ENCODE results near the gene ITGBL1. TPM values are rescaled to one million over a fixed set of nuclear protein-coding genes. Genes with fewer than 3 reads are reported as not detected.

The ITGBL1 gene
- total and polyA plus RNA-seq, 2 of the 8 experiments (the other 6 are each of a cell fraction or from before 2014, with no cell fraction given), result not detected

DNA sequence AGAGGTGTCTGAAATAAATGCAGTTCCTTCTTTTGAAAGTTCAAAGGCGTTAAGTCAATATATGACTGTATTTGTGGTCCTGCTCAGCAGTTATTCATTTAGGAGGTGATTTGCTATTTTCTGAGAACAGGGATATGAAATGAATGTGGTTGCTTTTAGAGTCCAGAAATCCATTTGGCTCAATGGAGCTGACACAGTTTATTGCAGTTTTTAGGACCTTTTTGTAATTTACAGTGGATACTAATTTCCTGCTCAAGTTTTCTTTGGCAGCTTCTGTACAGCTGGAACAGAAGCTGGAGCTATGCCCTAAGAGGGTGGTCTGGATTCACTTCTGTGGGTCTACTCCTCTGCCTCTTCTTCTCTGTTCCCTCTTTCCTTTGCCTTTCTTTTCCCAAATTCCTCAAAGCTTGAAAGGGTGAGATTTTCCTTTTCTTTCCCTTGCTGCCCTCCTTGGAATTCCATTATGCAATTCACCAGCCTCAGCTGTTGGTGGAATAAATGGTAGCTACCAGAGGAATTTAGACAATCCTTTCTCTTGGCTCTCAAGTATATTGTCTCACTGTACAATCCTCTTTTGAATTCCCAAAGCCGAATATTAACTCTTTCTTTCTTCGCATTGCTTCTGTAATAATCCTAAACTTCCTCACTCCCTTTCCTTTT lies 39.9 kb downstream of the ITGBL1 start:
- CTCF ChIA-PET (ENCODE audit: partially characterized antibody), result interaction anchor here (0.8 to 1.2 kb wide), 2 partner anchors 265 to 349 kb away, joined by 3 read pairs; no protein-coding TSS in a partner anchor
- H3K36me3 ChIP-seq (ENCODE audit: control insufficient read depth in 2 of 4, insufficient read depth in 4 of 4, low read length in 3 of 4), result no peaks in the 10 kb centered on the region
- H3K79me2 ChIP-seq (ENCODE audit: control insufficient read depth in 1 of 2, insufficient read depth in 2 of 2, low read length in 2 of 2), result no peaks in the 10 kb centered on the region
- no peak overlapping the region for H4K5ac ChIP-seq (ENCODE audit: insufficient read length, low read depth, low read length)
- TF ChIP-seq GTF2F1 (IDR thresholded peaks at IDR 0.05; ENCODE audit: borderline replicate concordance, low read depth, low read length) (no peak), FOSL1 (IDR thresholded peaks at IDR 0.05; ENCODE audit: insufficient read depth, low read depth, low read length) (no peak), SIX5 (IDR thresholded peaks at IDR 0.05; ENCODE audit: low read depth, low read length) (no peak), RNF2 (IDR thresholded peaks at IDR 0.05; ENCODE audit: borderline replicate concordance, low read depth, low read length, missing control alignments, poor library complexity, severe bottlenecking) (no peak), YY1 (IDR thresholded peaks at IDR 0.05; ENCODE audit: low read depth, low read length) (no peak), EZH2 (IDR thresholded peaks at IDR 0.05; ENCODE audit: low read depth, low read length, severe bottlenecking) (no peak), RXRA (IDR thresholded peaks at IDR 0.05; ENCODE audit: insufficient read depth, low read depth, low read length) (no peak), CHD2 (IDR thresholded peaks at IDR 0.05; ENCODE audit: low read length) (no peak)
- no peak overlapping the region for H4K91ac ChIP-seq (replicated peaks; ENCODE audit: insufficient read length, low read length)
- H3K9me3 ChIP-seq (ENCODE audit: insufficient read depth in 2 of 2, low read depth in 1 of 2, low read length in 1 of 2), result no peaks in the 10 kb centered on the region
- no peak overlapping the region for H3K56ac ChIP-seq (replicated peaks; ENCODE audit: insufficient read length, low read depth, low read length)
- no peak overlapping the region for H3K4me3 ChIP-seq (ENCODE audit: extremely low read depth in 1 of 4, insufficient read depth in 2 of 4, low read depth in 3 of 4, low read length in 4 of 4)
- H4K20me1 ChIP-seq (replicated peaks in 1 of 2; ENCODE audit: control insufficient read depth in 1 of 2, insufficient read depth in 2 of 2, low read length in 2 of 2), result no peaks in the 10 kb centered on the region
- H3K4me1 ChIP-seq (replicated peaks in 1 of 4; ENCODE audit: control insufficient read depth in 3 of 4, insufficient read depth in 4 of 4, low read length in 3 of 4), result no peaks in the 10 kb centered on the region
- H3K27me3 ChIP-seq (replicated peaks in 1 of 4; ENCODE audit: control insufficient read depth in 3 of 4, extremely low read depth in 1 of 4, insufficient read depth in 3 of 4, low read length in 3 of 4), result peaks cover 0 to 1% (median 0%) of the 10 kb centered on the region in 4 experiments; a peak in 1 of 7 replicates
- H2AFZ ChIP-seq (ENCODE audit: low read length), result no peak overlapping the region
- no peak overlapping the region for H2BK5ac ChIP-seq (ENCODE audit: low read depth, low read length)
- FAIRE-seq, result no peak
- no peak overlapping the region for H2BK15ac ChIP-seq (ENCODE audit: low read length)
- no peak overlapping the region for H2BK120ac ChIP-seq (replicated peaks; ENCODE audit: low read depth, low read length)
- WGBS, 2 experiments (ENCODE audit: extremely low coverage in 1 of 2, insufficient coverage in 1 of 2, insufficient read length in 1 of 2, insufficient replicate concordance in 2 of 2, low coverage in 1 of 2, low lambda C conversion rate in 2 of 2, missing lambda C conversion rate in 1 of 2), result 83% methylated on average over 3 of the region's 3 CpGs; no CpG with 5 or more reads in 1 of the 2 experiments
- H3K4ac ChIP-seq (replicated peaks; ENCODE audit: insufficient read length, low read depth, low read length), result no peak overlapping the region
- no peak overlapping the region for H2BK20ac ChIP-seq (ENCODE audit: low read length)
- H3K23me2 ChIP-seq (ENCODE audit: low read depth, low read length), result no peaks in the 10 kb centered on the region
- H3K18ac ChIP-seq (ENCODE audit: extremely low read depth, low read length), result no peak overlapping the region
- H3K23ac ChIP-seq (ENCODE audit: insufficient read length), result no peak overlapping the region
- DNase-seq (ENCODE audit: low read depth in 1 of 2, low spot score in 2 of 2), result no peak
- H3K4me2 ChIP-seq (ENCODE audit: insufficient read depth in 1 of 2, low read depth in 2 of 2, low read length in 2 of 2), result no peak overlapping the region
- H3K14ac ChIP-seq (ENCODE audit: insufficient read length), result no peak overlapping the region
- H3K27ac ChIP-seq (ENCODE audit: low read depth, low read length), result no peak overlapping the region
- H3K9ac ChIP-seq (replicated peaks in 1 of 4; ENCODE audit: extremely low read depth in 1 of 4, low read depth in 3 of 4, low read length in 3 of 4), result no peak overlapping the region
- H3K79me1 ChIP-seq (ENCODE audit: low read depth, low read length), result no peaks in the 10 kb centered on the region
- H4K8ac ChIP-seq (ENCODE audit: extremely low read depth, insufficient read depth, low read length), result no peak overlapping the region
- POLR2A ChIA-PET (ENCODE audit: partially characterized antibody), result no interaction called here
- no peak overlapping the region for H2BK12ac ChIP-seq (ENCODE audit: low read depth, low read length)
- H2AK5ac ChIP-seq (ENCODE audit: low read depth, low read length), result no peak overlapping the region
